AG08395 (cell line): Measurements from ENCODE around the gene ABHD14A.

Experiments
- DNase-seq: peaks from one replicate; pipeline ENCODE4 v3.0.0; 2012; ENCODE audit warnings: mixed read lengths, low spot score

Gene ABHD14A

DNA sequence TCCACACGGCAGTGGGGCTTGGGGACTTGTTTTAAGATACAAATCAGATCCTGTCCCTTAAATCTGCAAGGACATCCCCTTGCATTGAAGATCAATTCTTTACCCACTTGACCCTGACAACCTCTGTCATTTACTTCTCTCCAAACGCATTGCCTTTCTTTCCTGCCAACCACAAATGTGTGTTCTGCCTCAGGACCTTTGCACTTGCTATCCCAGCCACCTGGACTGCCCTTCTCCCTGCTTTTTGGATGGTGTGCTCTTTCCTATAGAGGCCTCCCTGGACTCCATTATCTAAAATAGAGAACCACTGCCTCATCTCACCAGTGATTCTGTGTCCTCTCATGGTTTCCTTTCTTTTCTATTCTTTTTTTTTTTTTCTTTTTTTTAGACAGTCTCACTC, 22.3 kb downstream of the ABHD14A start:
- DNase-seq = no peak

DNA sequence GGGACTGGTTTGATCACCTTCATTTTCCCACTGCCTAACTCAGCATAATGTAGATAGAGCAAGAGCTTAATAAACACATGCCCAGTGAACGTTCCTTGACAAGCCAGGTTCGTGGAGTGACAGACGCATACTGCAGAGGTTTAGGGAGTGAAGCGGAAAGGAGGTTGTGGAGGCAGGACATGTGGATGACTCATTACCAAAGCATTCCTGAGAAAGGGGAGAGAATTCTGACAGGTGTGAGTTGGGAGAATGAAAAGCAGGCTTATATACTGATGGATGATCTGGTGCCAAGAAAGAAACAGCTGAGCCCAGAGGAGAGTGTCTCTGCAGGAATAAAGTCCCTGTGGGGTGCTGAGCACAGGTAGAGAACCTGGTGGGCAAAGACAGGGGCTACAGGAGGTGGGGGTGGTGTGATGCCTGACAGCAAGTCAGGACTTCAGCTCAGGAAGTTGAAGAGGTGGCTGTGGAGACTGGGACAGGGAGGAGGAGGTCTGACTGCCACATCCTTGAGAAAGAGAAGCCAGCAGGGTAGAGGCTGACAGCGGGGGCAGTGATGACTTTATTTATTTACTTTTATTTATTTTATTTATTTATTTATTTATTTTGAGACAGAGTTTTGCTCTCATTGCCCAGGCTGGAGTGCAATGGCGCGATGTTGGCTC, 23.2 kb downstream of the ABHD14A start:
- no peak for DNase-seq

GRCh38 chr3:51998774-51999173, 23.9 kb downstream of the ABHD14A start:
- DNase-seq = no peak

- DNase-seq = no peak
Observed at GRCh38 chr3:51999846-52000245, 25.0 kb downstream of the ABHD14A start.

GRCh38 chr3:52001443-52001974, 26.6 kb downstream of the ABHD14A start:
- peak; percentile 84 for DNase-seq

DNA sequence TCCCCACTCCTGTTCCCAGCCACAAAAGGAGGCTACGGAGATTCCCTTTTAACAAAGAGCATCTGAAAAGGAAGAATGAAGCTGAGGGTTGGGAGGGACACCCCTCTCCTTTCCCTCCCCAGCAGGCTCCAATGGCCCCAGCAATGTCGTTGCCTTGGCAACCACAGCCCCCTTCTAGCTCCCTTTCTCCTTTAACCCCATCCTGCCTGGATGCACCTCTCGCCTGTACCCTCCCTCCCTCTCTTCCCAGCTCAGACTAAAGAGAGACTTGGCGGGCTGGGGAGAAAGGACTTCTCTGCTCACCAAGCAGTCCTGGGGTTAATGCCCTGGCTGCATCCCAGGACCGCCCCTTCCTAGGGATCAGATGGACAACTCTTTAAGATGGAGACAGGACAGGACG, 27.9 kb downstream of the ABHD14A start:
- no peak for DNase-seq

DNA sequence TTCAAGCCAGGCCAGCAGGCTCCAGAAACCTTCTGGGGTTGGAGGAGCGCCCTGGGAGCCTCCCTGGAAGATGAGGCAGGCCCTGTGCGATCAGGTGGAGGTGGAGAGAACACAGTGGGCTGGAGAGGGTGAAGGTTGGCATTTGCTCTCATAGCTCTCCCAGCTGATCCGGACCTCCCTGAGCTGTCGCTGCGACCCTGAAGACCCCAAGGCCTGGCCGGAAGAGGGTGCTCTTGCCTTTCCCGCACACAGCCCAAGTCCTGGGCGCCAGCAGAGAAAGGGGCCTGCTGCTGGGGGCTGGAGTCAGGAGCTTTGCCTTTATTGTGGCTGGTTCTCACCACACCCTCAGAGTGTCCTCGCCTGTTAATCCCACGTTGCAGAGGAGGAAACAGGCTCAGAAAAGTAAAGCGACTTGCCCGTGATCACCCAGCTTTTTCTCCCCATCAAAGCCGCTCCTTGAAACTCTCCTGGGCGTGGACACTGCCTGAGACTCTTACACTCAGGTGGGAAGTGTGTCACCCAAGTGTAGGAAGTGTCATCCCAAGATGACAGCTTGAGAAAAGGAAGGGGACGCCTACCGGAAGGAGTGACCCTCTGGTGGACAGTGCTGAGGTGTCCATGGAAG, 29.4 kb downstream of the ABHD14A start:
- DNase-seq = peak; percentile 62

GRCh38 chr3:52004906-52005395, 30.1 kb downstream of the ABHD14A start:
- no peak for DNase-seq

GRCh38 chr3:52005571-52005986, 30.7 kb downstream of the ABHD14A start:
- DNase-seq = peak; percentile 58

- DNase-seq = no peak
Observed at GRCh38 chr3:52006017-52006819, 31.4 kb downstream of the ABHD14A start.

DNA sequence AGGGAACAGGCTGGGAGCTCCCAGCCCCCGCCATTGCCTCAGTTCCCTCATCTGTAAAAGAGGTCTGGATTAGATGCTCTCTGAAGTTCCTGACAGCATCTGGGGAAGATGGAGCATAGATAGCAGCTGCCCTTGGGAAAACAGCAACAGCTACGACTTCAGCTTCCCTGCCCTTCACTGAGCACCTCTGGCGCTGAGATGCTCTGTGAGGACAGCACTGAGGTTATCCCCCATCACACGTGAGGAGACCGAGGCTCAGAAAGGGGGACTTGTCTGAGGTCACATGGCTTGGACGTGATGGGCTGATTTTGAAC, 31.9 kb downstream of the ABHD14A start:
- DNase-seq = no peak

DNA sequence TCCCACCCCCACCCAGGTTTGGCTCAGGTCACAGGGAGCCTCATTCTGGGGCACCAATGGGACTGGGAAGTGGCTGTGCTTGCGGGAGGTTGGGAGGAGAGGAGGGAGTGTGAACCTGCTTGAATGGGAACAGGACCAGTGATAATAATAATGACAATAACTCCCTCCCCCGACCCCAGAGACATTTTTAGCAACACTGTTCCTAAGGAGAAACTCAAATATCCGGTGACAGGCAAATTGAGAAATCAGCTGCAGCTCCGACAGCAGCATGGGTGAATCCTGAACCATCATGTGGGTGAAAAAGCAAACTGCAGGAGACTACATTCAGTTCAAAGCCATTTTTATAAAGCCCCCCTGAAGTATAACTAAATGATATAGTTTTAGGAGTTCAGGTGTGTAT, 32.4 kb downstream of the ABHD14A start:
- no peak for DNase-seq

- no peak for DNase-seq
Observed at GRCh38 chr3:52010431-52010830, 35.6 kb downstream of the ABHD14A start.

DNA sequence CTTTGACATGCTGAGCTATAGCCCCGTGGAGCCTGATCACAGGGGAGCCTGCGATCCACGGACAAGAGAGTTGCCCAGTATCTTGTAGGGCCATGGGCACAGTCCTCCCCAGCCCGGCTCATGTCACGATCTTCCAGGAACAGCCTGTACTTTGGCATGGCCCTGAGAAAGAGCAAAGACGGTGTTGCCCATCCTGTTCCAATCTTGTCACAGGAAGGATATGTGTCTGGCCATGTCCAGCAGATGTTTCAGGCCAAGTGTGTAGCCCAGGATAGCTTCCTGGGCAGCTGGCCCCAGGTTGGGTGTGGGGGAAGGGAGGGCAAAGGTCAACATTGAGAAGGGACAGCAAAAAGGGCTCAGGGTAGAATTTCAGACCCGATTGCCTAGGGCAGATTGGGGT, 37.8 kb downstream of the ABHD14A start:
- no peak for DNase-seq

DNA sequence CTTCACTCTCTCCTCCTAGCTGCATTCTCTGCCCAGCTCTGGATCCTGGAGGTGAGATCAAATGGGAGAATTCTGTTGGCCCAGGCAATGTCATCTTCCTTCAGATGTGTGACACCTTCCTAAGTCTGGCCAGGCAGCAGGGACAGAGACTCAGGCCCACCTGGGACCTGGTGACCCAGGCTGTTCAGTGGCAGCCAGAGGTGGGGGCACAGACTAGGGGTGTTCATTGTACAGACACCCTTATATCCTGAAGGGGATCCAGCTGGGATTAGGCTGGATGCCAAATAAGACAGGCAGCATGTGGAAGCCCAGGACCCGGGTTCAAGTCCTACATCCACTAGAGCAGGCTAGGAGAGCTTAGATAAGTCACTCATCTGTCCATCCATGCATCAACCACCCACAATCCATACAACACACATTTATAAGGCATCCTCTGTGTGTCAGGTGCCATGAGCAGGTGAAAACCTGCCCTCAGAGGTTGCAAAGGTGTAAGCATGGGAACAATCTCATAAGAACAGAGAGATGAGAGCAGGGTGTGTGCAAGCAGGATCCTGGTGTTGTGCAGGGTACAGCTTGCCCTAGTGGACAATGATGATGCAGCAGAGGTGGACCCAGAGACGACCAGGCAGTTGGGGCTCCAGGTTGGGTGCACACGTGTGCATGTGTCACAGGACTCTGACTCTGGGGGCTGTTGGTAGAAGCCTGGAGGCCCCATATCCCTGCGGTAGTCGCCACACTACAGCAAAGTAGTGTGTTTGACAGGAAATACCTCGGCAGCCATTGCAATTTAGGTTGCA, 39.1 kb downstream of the ABHD14A start:
- DNase-seq = no peak

DNA sequence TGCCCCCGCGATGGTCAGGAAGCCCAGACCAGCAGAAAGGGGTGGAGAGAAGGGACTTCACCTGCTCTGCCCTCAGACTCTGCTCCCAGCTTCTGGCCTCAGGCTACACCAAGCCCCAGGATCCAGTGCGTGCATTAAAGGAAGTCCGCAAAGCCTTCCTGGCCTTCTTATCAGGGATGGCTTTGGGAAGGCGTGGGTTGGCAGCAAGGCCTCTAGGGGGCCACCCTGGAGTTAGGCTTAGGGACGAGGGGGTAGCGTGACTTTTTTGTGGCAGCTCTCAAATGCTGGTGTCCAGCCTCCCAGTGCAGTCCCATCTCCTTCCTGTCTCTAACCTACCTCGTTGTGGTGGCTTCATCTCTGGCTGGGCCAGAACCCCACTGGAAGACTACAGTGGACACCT, 39.7 kb downstream of the ABHD14A start:
- peak; percentile 22 for DNase-seq

GRCh38 chr3:52015438-52016228, 40.8 kb downstream of the ABHD14A start:
- no peak for DNase-seq

DNA sequence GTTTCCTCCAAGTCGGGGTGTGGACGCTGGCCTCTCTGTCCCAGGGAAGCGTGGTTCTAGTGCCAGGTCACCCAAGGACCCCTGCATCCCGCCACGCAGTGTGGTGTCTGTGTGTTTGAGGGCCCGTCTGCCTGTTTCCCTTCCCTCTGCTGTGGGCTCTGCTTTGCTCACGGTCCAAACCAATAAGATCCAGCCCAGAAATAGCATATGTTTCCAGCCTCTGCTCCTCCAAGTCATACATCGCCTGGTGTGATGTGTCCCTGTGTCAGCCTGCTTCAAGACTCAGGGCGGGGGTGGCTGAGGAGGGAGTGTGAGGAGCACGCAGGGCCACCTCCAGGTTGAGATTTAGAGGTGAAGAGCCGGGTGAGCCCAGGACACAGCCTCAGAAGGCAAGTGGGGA, 42.7 kb downstream of the ABHD14A start:
- DNase-seq = no peak

GRCh38 chr3:52018319-52019000, 43.6 kb downstream of the ABHD14A start:
- no peak for DNase-seq

GRCh38 chr3:52019352-52020080, 44.7 kb downstream of the ABHD14A start:
- no peak for DNase-seq
